ENCODE measurements around the gene MIER1. TPM values are rescaled to one million over a fixed set of nuclear protein-coding genes. Genes with fewer than 3 reads are reported as not detected.

MIER1 gene
- 10 to 100 TPM; 34.5 to 38.5 TPM for total RNA-seq
- 10 to 100 TPM; 30.9 to 36.2 (median 34.3) TPM for polyA plus RNA-seq (ENCODE audit: insufficient read length in 6 of 6)
- long read RNA-seq, donor 1, full-length matches to known transcripts, result 1 of 1 reads
- long read RNA-seq, donor 1, partial matches to known transcripts, result 0 of 1 reads
- long read RNA-seq, donor 1, other reads (novel, unspliced or antisense), result 0 of 1 reads
- long read RNA-seq, donor 2, full-length matches to known transcripts, result 2 of 26 reads
- long read RNA-seq, donor 2, partial matches to known transcripts, result 24 of 26 reads
- long read RNA-seq, donor 2, other reads (novel, unspliced or antisense), result 0 of 26 reads
- long read RNA-seq, donor 3, full-length matches to known transcripts, result 2 of 2 reads
- long read RNA-seq, donor 3, partial matches to known transcripts, result 0 of 2 reads
- long read RNA-seq, donor 3, other reads (novel, unspliced or antisense), result 0 of 2 reads
- long read RNA-seq, donor 4, full-length matches to known transcripts, result 1 of 22 reads
- long read RNA-seq, donor 4, partial matches to known transcripts, result 13 of 22 reads
- long read RNA-seq, donor 4, other reads (novel, unspliced or antisense), result 8 of 22 reads
- long read RNA-seq, donor 5, full-length matches to known transcripts, result 2 of 2 reads
- long read RNA-seq, donor 5, partial matches to known transcripts, result 0 of 2 reads
- long read RNA-seq, donor 5, other reads (novel, unspliced or antisense), result 0 of 2 reads
- long read RNA-seq, donor 6, result 0 reads
- long read RNA-seq, donor 7, full-length matches to known transcripts, result 1 of 1 reads
- long read RNA-seq, donor 7, partial matches to known transcripts, result 0 of 1 reads
- long read RNA-seq, donor 7, other reads (novel, unspliced or antisense), result 0 of 1 reads
- long read RNA-seq, donor 8, full-length matches to known transcripts, result 5 of 5 reads
- long read RNA-seq, donor 8, partial matches to known transcripts, result 0 of 5 reads
- long read RNA-seq, donor 8, other reads (novel, unspliced or antisense), result 0 of 5 reads
- long read RNA-seq, donor 9, result 0 reads
- long read RNA-seq, donor 10, partial matches to known transcripts, result 8 of 11 reads
- long read RNA-seq, donor 10, other reads (novel, unspliced or antisense), result 3 of 11 reads
- long read RNA-seq, donor 11, partial matches to known transcripts, result 0 of 1 reads
- long read RNA-seq, donor 11, other reads (novel, unspliced or antisense), result 0 of 1 reads
- long read RNA-seq, donor 12, full-length matches to known transcripts, result 4 of 4 reads
- long read RNA-seq, donor 12, partial matches to known transcripts, result 0 of 4 reads
- long read RNA-seq, donor 12, other reads (novel, unspliced or antisense), result 0 of 4 reads

- peak within 1 kb of the TSS; percentile 90 to 99 for H3K27ac ChIP-seq
- intact Hi-C loops (cut with DNase I), result no loop called here
- H3K4me3 ChIP-seq, result peak within 1 kb of the TSS; percentile 62 to 63
- H3K36me3 ChIP-seq, result no peaks in the 10 kb centered on the region
- no peaks in the 10 kb centered on the region for H3K9me3 ChIP-seq
- peaks cover 14 to 56% of the 10 kb centered on the region in 2 donors for H3K4me1 ChIP-seq
- peak; percentile 99 to 100 (median 99) for DNase-seq
- peak; percentile 98 for ATAC-seq
- TF ChIP-seq, protein P1, sequence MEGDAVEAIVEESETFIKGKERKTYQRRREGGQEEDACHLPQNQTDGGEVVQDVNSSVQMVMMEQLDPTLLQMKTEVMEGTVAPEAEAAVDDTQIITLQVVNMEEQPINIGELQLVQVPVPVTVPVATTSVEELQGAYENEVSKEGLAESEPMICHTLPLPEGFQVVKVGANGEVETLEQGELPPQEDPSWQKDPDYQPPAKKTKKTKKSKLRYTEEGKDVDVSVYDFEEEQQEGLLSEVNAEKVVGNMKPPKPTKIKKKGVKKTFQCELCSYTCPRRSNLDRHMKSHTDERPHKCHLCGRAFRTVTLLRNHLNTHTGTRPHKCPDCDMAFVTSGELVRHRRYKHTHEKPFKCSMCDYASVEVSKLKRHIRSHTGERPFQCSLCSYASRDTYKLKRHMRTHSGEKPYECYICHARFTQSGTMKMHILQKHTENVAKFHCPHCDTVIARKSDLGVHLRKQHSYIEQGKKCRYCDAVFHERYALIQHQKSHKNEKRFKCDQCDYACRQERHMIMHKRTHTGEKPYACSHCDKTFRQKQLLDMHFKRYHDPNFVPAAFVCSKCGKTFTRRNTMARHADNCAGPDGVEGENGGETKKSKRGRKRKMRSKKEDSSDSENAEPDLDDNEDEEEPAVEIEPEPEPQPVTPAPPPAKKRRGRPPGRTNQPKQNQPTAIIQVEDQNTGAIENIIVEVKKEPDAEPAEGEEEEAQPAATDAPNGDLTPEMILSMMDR (IDR thresholded peaks at IDR 0.05), result peak in 1 of 2 donors; percentile 29
- no peaks in the 10 kb centered on the region for H3K27me3 ChIP-seq
Measured at GRCh38 chr1:66924756-66925557, at the start of gene MIER1, which contains the start of gene DNAI4. Gene MIER1, plus strand, starts transcription at chr1:66924990. Its CDS starts 39 bp downstream, at chr1:66925029. Gene DNAI4, minus strand, starts transcription at chr1:66924856. Its CDS starts 25 bp downstream, at chr1:66924831.

DNA sequence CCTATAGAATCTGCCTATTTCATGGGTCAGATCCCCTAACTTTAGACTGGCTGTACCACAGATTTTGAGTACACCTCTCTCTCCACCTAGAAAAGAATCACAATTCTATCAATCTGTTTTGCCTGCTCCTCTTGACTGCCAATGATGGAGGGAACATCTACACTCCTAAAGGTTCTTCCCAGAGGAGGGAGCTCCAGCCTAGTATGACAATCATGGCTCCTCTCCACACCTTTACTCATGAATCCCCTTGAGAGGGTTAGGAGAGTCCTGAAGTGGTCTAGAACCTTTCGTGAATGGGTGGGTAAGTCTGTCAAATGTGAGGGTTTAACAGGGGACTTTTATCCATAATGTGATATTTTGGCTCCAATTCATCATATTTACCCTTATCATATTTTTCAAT lies 48.1 kb upstream of the MIER1 start:
- intact Hi-C loops (cut with DNase I), result no loop called here
- no peak overlapping the region for H3K4me3 ChIP-seq

DNA sequence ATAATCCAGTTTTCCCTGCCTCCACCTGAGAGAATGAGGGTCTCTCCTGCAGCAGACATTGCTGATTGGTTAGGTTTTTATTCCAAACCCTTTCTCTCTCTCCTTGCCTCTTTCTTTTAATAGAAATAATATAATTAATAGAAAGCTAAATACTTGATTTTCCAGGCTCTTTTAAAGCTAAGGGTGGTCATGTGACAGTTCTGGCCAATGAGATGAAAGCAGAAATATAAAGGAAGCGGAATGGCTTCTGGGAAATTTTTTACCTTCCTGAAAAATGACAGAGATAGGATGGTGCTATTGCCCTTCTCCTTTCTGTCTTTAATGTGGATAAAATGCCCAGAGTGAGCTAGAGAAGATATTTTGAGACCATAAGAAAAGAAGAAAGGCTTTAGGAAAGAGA lies 35.8 kb upstream of the MIER1 start:
- Histone ChIP-seq H3K4me3 (no peak overlapping the region), H3K4me1 (no peaks in the 10 kb centered on the region), H3K36me3 (no peaks in the 10 kb centered on the region), H3K27ac (no peak overlapping the region), H3K9me3 (no peaks in the 10 kb centered on the region), H3K27me3 (no peaks in the 10 kb centered on the region)
- DNase-seq (no peak), ATAC-seq (no peak)
- TF ChIP-seq, protein P1 (IDR thresholded peaks at IDR 0.05), result no peak
- intact Hi-C loops (cut with DNase I), result no loop called here

More for the DNA sequence above, 48.1 kb upstream of the MIER1 start:
- Histone ChIP-seq H3K9me3 (peaks cover 0 to 25% of the 10 kb centered on the region in 2 donors), H3K4me1 (no peaks in the 10 kb centered on the region), H3K27me3 (no peaks in the 10 kb centered on the region), H3K27ac (no peak overlapping the region), H3K36me3 (no peaks in the 10 kb centered on the region)
- DNase-seq (no peak), ATAC-seq (no peak)
- TF ChIP-seq, protein P1 (IDR thresholded peaks at IDR 0.05), result no peak

DNA sequence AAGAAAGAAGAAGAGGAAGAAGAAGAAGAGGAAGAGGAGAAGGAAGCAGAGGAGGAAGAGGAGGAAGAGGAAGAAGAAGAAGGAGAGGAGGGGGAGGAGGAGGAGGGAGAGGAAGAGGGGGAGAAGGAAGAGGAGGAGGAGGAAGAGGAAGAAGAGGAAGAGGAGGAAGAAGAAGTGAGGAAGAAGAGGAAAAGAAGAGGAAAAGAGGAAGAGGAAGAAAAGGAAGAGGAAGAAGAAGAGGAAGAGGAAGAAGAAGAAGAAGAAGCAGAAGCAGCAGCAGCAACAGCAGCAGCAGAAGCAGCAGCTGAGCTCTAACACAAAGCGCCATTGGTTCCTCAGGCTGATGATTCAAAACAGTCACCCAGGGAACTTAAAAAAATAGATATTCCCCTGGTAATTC lies 34.2 kb upstream of the MIER1 start:
- intact Hi-C loops (cut with DNase I), result no loop called here
- DNase-seq (no peak), ATAC-seq (no peak)
- Histone ChIP-seq H3K36me3 (no peaks in the 10 kb centered on the region), H3K27me3 (no peaks in the 10 kb centered on the region), H3K4me1 (no peaks in the 10 kb centered on the region), H3K9me3 (no peaks in the 10 kb centered on the region), H3K27ac (no peak overlapping the region), H3K4me3 (no peak overlapping the region)
- TF ChIP-seq, protein P1 (IDR thresholded peaks at IDR 0.05), result no peak
